ELR (cell line): ENCODE measurements around the gene ETNK1.

Experiments used
- DNase-seq: peaks from one replicate; pipeline ENCODE4 v3.0.0-alpha.2; 2015; ENCODE audit warnings: low read depth

The ETNK1 gene

GRCh38 chr12:22635812-22636211 is 10.8 kb downstream of the ETNK1 start:
- DNase-seq = no peak

GRCh38 chr12:22640851-22641250 is 15.9 kb downstream of the ETNK1 start:
- DNase-seq = no peak

- no peak for DNase-seq
Measured at GRCh38 chr12:22641353-22642053, 16.5 kb downstream of the ETNK1 start.

- DNase-seq = no peak
Measured at GRCh38 chr12:22648668-22649067, 23.7 kb downstream of the ETNK1 start.

GRCh38 chr12:22653075-22653474 is 28.1 kb downstream of the ETNK1 start:
- no peak for DNase-seq

- no peak for DNase-seq
Measured at GRCh38 chr12:22653791-22654190, 28.8 kb downstream of the ETNK1 start.

- DNase-seq = no peak
Measured at GRCh38 chr12:22656376-22656775, 31.4 kb downstream of the ETNK1 start.

GRCh38 chr12:22656831-22657230 is 31.9 kb downstream of the ETNK1 start:
- no peak for DNase-seq

- peak; percentile 54 for DNase-seq
Measured at GRCh38 chr12:22657538-22657937, 32.6 kb downstream of the ETNK1 start.

- DNase-seq = peak; percentile 93
Measured at GRCh38 chr12:22658214-22658613, 33.2 kb downstream of the ETNK1 start.

GRCh38 chr12:22662356-22662755 is 37.4 kb downstream of the ETNK1 start:
- no peak for DNase-seq

GRCh38 chr12:22665476-22665875 is 40.5 kb downstream of the ETNK1 start:
- no peak for DNase-seq

- DNase-seq = no peak
Measured at GRCh38 chr12:22667122-22667521, 42.2 kb downstream of the ETNK1 start.

GRCh38 chr12:22668441-22668840 is 43.5 kb downstream of the ETNK1 start:
- DNase-seq = no peak

GRCh38 chr12:22670762-22671161 is 45.8 kb downstream of the ETNK1 start:
- peak; percentile 25 for DNase-seq

- peak; percentile 63 for DNase-seq
Measured at GRCh38 chr12:22672951-22673350, 48.0 kb downstream of the ETNK1 start.

GRCh38 chr12:22677781-22678574 is 53.0 kb downstream of the ETNK1 start:
- no peak for DNase-seq

- DNase-seq = no peak
Measured at GRCh38 chr12:22682663-22683062, 57.7 kb downstream of the ETNK1 start.

- DNase-seq = no peak
Measured at GRCh38 chr12:22683131-22683530, 58.2 kb downstream of the ETNK1 start.

GRCh38 chr12:22684140-22685118 is 59.5 kb downstream of the ETNK1 start:
- peak; percentile 63 for DNase-seq

- DNase-seq = no peak
Measured at GRCh38 chr12:22686193-22686592, 61.2 kb downstream of the ETNK1 start.

GRCh38 chr12:22687361-22688076 is 62.5 kb downstream of the ETNK1 start:
- peak; percentile 76 for DNase-seq
